Liver (tissue), 3 donors: ENCODE measurements around the gene PMIS2.

Experiments
- CTCF ChIP-seq: fragments of 150-350 bp; IDR thresholded peaks from 2 replicates; pipeline ENCODE4 v1.5.1; 2017; ENCODE audit warnings: improper control_type of control experiment, low read depth, low read length; ENCODE audit not compliant: missing input control
- FOXA1 ChIP-seq: IDR thresholded peaks from 2 replicates; pipeline ENCODE4 v1.6.1; 2016; ENCODE audit warnings: antibody characterized with exemption
- HNF4G ChIP-seq: IDR thresholded peaks from 2 replicates; pipeline ENCODE4 v1.6.1; 2016; ENCODE audit warnings: antibody characterized with exemption
- JUND ChIP-seq, 2 donors: IDR thresholded peaks; 2 replicates each; pipeline ENCODE4 v1.6.1; 2016; ENCODE audit warnings: antibody characterized with exemption in 2 of 2
- MAX ChIP-seq: IDR thresholded peaks from 2 replicates; pipeline ENCODE4 v1.6.1; 2016; ENCODE audit warnings: antibody characterized with exemption
- RAD21 ChIP-seq, 2 donors: IDR thresholded peaks; 2 replicates each; pipeline ENCODE4 v1.6.1; 2016; ENCODE audit warnings: antibody characterized with exemption in 2 of 2, mild to moderate bottlenecking in 2 of 2
- RXRA ChIP-seq, 2 donors: IDR thresholded peaks; 2 replicates each; pipeline ENCODE4 v1.6.1; 2017 to 2018; ENCODE audit warnings: antibody characterized with exemption in 2 of 2, mild to moderate bottlenecking in 1 of 2
- SP1 ChIP-seq: IDR thresholded peaks from 2 replicates; pipeline ENCODE4 v1.6.1; 2018; ENCODE audit warnings: antibody characterized with exemption, mild to moderate bottlenecking
- TAF1 ChIP-seq: conservative IDR thresholded peaks from 2 replicates; pipeline ENCODE4 v1.6.1; 2016; ENCODE audit warnings: antibody characterized with exemption, mild to moderate bottlenecking
- donor health status: healthy.
- donor health status: healthy.

DNA sequence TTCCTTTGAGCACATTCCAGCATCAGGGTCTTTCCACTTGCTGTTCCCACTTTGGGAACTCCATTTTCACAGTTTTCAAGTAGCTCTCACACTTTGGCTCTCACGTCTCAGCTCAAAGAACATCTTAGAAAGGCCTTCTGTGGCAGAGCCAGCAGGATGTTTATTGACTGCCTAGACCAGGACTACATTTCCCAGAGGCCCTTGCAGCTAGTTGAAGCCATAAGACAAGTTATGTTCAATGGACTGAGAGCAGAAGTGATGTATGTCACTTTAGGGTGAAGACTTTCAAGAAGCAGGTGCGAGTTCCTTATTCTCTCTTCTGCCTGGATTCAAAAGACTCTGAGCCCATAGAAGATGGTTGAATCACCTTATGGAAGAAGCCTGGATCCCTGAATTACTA, 22.3 kb downstream of the PMIS2 start:
- TF ChIP-seq CTCF = no peak
- no peak for TF ChIP-seq FOXA1
- no peak for TF ChIP-seq HNF4G
- TF ChIP-seq MAX = no peak
- TF ChIP-seq TAF1 = no peak
- TF ChIP-seq SP1 = no peak
- no peak for TF ChIP-seq JUND (IDR thresholded peaks at IDR 0.05)
- no peak for TF ChIP-seq RXRA (IDR thresholded peaks at IDR 0.05)
- no peak for TF ChIP-seq RAD21 (IDR thresholded peaks at IDR 0.05)
